Measurements from ENCODE around the gene MINDY2.
A peak's percentile ranks its signal among the peaks of the same experiment; 100 is the strongest.

MINDY2 gene

GRCh38 chr15:58770519-58770856 is 614 bp upstream of the MINDY2 start:
- peak overlapping the region; percentile 54 for H3K4me3 ChIP-seq (ENCODE audit: low read depth, low read length)
- H3K27me3 ChIP-seq (replicated peaks), result no peaks in the 10 kb centered on the region
- H3K27ac ChIP-seq, result peak overlapping the region; percentile 88
- TF ChIP-seq CTCF (IDR thresholded peaks at IDR 0.05; ENCODE audit: low read depth, low read length, missing control alignments), result peak; percentile 45
- in situ Hi-C loops (cut with HindIII; ENCODE audit: low pct_ligation_motif_present, low sequenced_read_pairs), result no loop called here
- H3K36me3 ChIP-seq (replicated peaks), result no peaks in the 10 kb centered on the region
- peak; percentile 85 for DNase-seq

- in situ Hi-C loops (cut with HindIII; ENCODE audit: low pct_ligation_motif_present, low sequenced_read_pairs), result no loop called here
- Histone ChIP-seq H3K27ac (peak overlapping the region; percentile 76), H3K27me3 (replicated peaks) (no peaks in the 10 kb centered on the region), H3K36me3 (replicated peaks) (no peaks in the 10 kb centered on the region), H3K4me3 (ENCODE audit: low read depth, low read length) (peak overlapping the region; percentile 89)
- no peak for DNase-seq
- TF ChIP-seq CTCF (IDR thresholded peaks at IDR 0.05; ENCODE audit: low read depth, low read length, missing control alignments), result no peak
Observed at GRCh38 chr15:58771621-58772250, 634 bp downstream of the MINDY2 start.

GRCh38 chr15:58773024-58773423 is 1.9 kb downstream of the MINDY2 start:
- H3K27ac ChIP-seq, result no peak overlapping the region

GRCh38 chr15:58775402-58775801 is 4.3 kb downstream of the MINDY2 start:
- Histone ChIP-seq H3K4me3 (ENCODE audit: low read depth, low read length) (no peak overlapping the region), H3K36me3 (replicated peaks) (no peaks in the 10 kb centered on the region), H3K27ac (no peak overlapping the region), H3K27me3 (replicated peaks) (no peaks in the 10 kb centered on the region)
- TF ChIP-seq CTCF (IDR thresholded peaks at IDR 0.05; ENCODE audit: low read depth, low read length, missing control alignments), result no peak
- DNase-seq, result no peak
- in situ Hi-C loops (cut with HindIII; ENCODE audit: low pct_ligation_motif_present, low sequenced_read_pairs), result no loop called here

More at GRCh38 chr15:58773024-58773423, 1.9 kb downstream of the MINDY2 start:
- no peak for DNase-seq
- Histone ChIP-seq H3K4me3 (ENCODE audit: low read depth, low read length) (peak overlapping the region; percentile 89), H3K27me3 (replicated peaks) (no peaks in the 10 kb centered on the region), H3K36me3 (replicated peaks) (no peaks in the 10 kb centered on the region)
- in situ Hi-C loops (cut with HindIII; ENCODE audit: low pct_ligation_motif_present, low sequenced_read_pairs), result no loop called here
- TF ChIP-seq CTCF (IDR thresholded peaks at IDR 0.05; ENCODE audit: low read depth, low read length, missing control alignments), result no peak

GRCh38 chr15:58777107-58777506 is 6.0 kb downstream of the MINDY2 start:
- Histone ChIP-seq H3K36me3 (replicated peaks) (no peaks in the 10 kb centered on the region), H3K27ac (no peak overlapping the region), H3K4me3 (ENCODE audit: low read depth, low read length) (no peak overlapping the region), H3K27me3 (replicated peaks) (no peaks in the 10 kb centered on the region)
- TF ChIP-seq CTCF (IDR thresholded peaks at IDR 0.05; ENCODE audit: low read depth, low read length, missing control alignments), result no peak
- in situ Hi-C loops (cut with HindIII; ENCODE audit: low pct_ligation_motif_present, low sequenced_read_pairs), result no loop called here
- DNase-seq, result no peak

- Histone ChIP-seq H3K36me3 (replicated peaks) (no peaks in the 10 kb centered on the region), H3K27me3 (replicated peaks) (no peaks in the 10 kb centered on the region), H3K27ac (no peak overlapping the region), H3K4me3 (ENCODE audit: low read depth, low read length) (no peak overlapping the region)
- in situ Hi-C loops (cut with HindIII; ENCODE audit: low pct_ligation_motif_present, low sequenced_read_pairs), result no loop called here
- no peak for DNase-seq
- no peak for TF ChIP-seq CTCF (IDR thresholded peaks at IDR 0.05; ENCODE audit: low read depth, low read length, missing control alignments)
Observed at GRCh38 chr15:58779554-58779953, 8.5 kb downstream of the MINDY2 start.

Measured in brain microvascular endothelial cell (primary cell).